Measurements from ENCODE around the gene GABRD. TPM values are rescaled to one million over a fixed set of nuclear protein-coding genes. Genes with fewer than 3 reads are reported as not detected.

Gene GABRD
- total and polyA plus RNA-seq, 2 of the 13 experiments (the other 11 are each of a cell fraction or from before 2014, with no cell fraction given), result not detected

GRCh38 chr1:2044510-2045319 is 25.6 kb downstream of the GABRD start (continued):
- TF ChIP-seq RERE (CRISPR knock-in tag; IDR thresholded peaks at IDR 0.05; ENCODE audit: low read depth), result no peak
- no peak for TF ChIP-seq HNRNPLL (IDR thresholded peaks at IDR 0.05; ENCODE audit: low read depth, low read length, poor library complexity, severe bottlenecking)
- no peak for TF ChIP-seq DNMT3B (CRISPR knock-in tag; conservative IDR thresholded peaks at IDR 0.05)
- no peak for TF ChIP-seq ZNF292 (CRISPR knock-in tag; IDR thresholded peaks at IDR 0.05; ENCODE audit: borderline replicate concordance, low read depth)
- TF ChIP-seq GMEB2 (CRISPR knock-in tag; IDR thresholded peaks at IDR 0.05; ENCODE audit: low read depth), result no peak
- TF ChIP-seq ZNF709 (CRISPR knock-in tag; IDR thresholded peaks at IDR 0.05), result no peak
- TF ChIP-seq ZNF430 (CRISPR knock-in tag; IDR thresholded peaks at IDR 0.05), result no peak
- TF ChIP-seq ZNF12 (CRISPR knock-in tag; IDR thresholded peaks at IDR 0.05), result no peak
- no peak for TF ChIP-seq HMG20B (CRISPR knock-in tag; conservative IDR thresholded peaks at IDR 0.05)
- TF ChIP-seq ESRRA (CRISPR knock-in tag; IDR thresholded peaks at IDR 0.05; ENCODE audit: low read depth), result no peak
- TF ChIP-seq ZBTB8A (CRISPR knock-in tag; IDR thresholded peaks at IDR 0.05; ENCODE audit: borderline replicate concordance, low read depth), result no peak
- TF ChIP-seq ZFX (CRISPR knock-in tag; IDR thresholded peaks at IDR 0.05; ENCODE audit: low read depth), result peak; percentile 46; the same call in 1 of the 2 replicates
- TF ChIP-seq ZNF614 (CRISPR knock-in tag; IDR thresholded peaks at IDR 0.05; ENCODE audit: borderline replicate concordance), result no peak
- TF ChIP-seq RCOR2 (CRISPR knock-in tag; IDR thresholded peaks at IDR 0.05), result no peak
- 0 out of 2 replicates have a peak, but pooled peaks have one; percentile 59 for TF ChIP-seq ZNF564 (CRISPR knock-in tag; IDR thresholded peaks at IDR 0.05)
- peak; percentile 32; the same call in 1 of the 2 replicates for TF ChIP-seq SKIL (CRISPR knock-in tag; IDR thresholded peaks at IDR 0.05; ENCODE audit: borderline replicate concordance)
- no peak for TF ChIP-seq ZNF10 (CRISPR knock-in tag; IDR thresholded peaks at IDR 0.05; ENCODE audit: borderline replicate concordance, low read depth)
- no peak for TF ChIP-seq ZBTB20 (CRISPR knock-in tag; IDR thresholded peaks at IDR 0.05; ENCODE audit: borderline replicate concordance, low read depth)
- no peak for TF ChIP-seq ZBTB1 (CRISPR knock-in tag; IDR thresholded peaks at IDR 0.05; ENCODE audit: borderline replicate concordance)
- TF ChIP-seq PRMT3 (CRISPR knock-in tag; IDR thresholded peaks at IDR 0.05; ENCODE audit: borderline replicate concordance, low read depth), result no peak

Data from HepG2 (cell line).